Activated T-cell treated with anti-CD3 and anti-CD28 coated beads, Interleukin-2, amount 50 U/mL, for 1 hour (primary cell): ENCODE results near the gene IL18R1.

Experiments
- DNase-seq: peaks from one replicate; pipeline ENCODE4 v3.0.0-alpha.2; 2020

IL18R1 gene, protein sequence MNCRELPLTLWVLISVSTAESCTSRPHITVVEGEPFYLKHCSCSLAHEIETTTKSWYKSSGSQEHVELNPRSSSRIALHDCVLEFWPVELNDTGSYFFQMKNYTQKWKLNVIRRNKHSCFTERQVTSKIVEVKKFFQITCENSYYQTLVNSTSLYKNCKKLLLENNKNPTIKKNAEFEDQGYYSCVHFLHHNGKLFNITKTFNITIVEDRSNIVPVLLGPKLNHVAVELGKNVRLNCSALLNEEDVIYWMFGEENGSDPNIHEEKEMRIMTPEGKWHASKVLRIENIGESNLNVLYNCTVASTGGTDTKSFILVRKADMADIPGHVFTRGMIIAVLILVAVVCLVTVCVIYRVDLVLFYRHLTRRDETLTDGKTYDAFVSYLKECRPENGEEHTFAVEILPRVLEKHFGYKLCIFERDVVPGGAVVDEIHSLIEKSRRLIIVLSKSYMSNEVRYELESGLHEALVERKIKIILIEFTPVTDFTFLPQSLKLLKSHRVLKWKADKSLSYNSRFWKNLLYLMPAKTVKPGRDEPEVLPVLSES

DNA sequence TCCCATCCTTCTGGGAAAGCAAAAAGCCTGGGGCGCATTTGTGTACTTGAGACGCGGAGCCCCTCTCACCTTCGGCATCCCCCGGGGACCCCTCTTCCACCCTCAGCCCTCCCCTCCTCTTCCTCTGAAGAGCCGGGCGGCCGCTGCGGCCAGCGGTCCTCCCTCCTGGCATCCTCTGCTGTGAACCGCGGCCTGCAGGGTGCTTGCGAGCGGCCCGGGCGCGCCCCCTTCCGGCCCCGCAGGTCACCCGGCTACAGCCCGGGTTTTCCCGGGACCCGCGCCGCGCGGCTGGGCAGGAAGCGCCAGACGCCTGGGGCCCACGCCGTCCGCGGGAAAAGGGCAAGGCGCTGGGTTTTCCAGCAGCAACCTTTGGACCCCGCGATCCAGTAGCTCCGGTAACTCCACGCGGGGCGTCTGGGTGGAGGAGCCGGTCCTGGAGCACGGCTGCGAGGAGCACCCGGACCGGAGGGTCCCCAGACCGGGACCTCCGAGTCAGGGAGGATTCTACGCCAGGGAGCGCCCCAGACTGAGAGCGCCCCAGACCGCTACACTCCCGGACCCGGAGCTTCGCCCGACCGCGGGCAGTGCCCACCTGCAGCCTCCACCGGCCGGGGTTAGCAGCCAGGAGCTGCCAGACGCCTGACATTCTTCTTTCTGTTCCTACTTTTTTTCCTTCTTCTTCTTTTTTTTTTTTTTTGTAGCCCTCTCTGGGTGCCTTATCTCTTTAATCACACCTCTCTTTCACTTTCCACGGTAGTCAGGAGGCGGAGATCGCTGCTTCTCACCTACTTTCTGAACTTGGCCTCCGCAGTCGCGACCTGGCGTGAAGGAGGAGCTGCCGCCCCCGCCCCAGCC, at the start of gene IL18R1:
Gene IL18R1, plus strand, starts transcription at position 271 of the 855 bp plus-strand sequence. CDS start 6,865 bp downstream, outside the sequence.
- DNase-seq = peak; percentile 74

DNA sequence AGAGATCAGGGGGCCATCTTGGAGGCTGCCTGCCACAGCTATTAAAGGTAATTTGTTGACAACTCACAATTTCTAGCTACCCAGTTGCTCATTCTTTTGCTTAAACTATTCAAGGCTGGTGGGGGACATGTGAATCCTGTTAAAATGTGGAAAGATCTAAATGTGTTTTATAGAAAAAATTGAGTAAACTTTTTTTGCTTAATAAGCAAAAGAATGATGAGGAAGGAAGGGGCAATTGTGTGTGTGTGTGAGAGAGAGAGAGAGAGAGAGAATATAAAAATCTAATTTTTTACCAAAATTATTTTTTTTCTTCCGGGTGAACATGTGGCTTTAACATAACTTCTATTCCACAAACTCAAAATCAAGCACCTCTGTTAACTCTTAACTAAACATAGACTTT, 49.5 kb upstream of the IL18R1 start:
- DNase-seq = no peak

- no peak for DNase-seq
Observed at GRCh38 chr2:102310964-102311640, 44.5 kb upstream of the IL18R1 start, which contains the start of gene IL1RL1. Gene IL1RL1, plus strand, starts transcription at chr2:102311563. Its CDS starts 26,702 bp downstream, at chr2:102338265.

DNA sequence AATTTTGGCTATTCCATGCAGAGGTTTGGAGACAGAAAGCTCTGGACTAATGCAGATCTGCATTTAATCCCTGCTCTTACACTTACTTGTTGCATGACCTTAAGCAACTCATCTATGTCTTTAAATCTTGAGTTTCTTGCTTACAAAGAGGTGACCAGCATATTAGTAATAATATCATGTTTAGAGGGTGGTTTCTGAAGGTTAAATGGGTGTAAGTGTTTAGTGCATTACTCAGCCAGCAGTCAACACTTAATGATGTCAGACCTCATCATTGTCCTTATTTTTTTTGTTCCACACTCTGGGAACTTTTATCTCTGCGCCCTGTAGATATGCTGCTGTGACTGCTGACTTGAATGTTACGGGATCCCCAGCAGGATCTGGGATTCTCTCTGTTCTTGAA, 42.6 kb upstream of the IL18R1 start:
- DNase-seq = no peak

DNA sequence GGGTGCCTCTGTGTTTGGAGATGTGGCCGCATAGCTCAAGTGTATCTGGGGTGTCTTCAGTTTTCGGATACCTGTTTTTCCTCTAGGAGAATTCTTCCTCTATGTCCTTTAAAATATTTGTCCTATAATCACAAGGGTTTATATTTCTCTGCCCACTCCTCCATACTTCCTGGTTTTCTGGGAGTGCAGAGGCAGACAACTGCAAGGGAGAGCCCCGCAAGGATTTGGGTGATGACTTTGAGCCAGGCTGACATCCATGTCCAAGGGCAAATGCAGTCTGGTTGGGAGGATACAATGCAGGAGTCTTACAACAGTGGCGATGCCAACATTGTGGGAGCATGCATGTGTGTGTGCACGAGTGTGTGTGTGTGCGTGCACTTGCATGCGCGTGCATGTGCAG, 42.1 kb upstream of the IL18R1 start:
- DNase-seq = no peak

DNA sequence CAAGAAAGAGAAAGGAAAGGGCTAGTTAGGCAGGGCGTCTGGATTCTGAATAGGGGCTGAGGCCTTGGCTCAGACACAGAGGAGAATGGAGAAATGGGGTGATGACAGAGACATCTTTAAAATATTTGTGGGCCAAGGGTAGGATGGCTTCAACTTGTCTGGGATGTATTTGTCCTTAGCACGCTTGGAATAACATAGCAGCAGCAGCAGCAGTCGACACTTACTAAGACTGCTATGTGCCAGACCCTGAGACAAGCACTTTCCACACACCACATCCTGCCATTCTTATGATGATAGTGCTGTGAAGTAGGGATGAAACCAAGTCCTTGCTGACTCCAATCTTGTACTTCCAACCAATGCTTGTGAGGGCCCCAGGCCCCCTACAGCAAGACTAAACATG, 41.6 kb upstream of the IL18R1 start:
- DNase-seq = no peak

DNA sequence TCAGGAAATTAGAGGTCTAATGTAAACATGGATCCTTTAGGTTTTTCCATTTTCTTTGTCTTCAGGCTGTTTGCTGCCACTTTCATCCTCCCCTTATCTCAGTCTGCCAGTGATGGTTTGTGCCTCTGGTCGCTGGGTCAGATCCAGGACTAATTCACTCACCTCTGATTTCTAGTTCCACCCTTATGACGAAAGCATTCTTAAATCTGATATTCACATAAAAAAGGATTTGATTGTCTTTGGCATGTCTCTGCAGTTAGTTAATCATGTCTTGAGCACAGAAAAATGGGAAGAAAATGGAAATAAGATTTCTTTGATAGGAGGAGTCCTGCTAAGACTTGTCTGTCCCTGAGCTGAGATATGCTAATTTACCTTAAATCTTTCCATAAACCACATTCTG, 39.7 kb upstream of the IL18R1 start:
- no peak for DNase-seq

DNA sequence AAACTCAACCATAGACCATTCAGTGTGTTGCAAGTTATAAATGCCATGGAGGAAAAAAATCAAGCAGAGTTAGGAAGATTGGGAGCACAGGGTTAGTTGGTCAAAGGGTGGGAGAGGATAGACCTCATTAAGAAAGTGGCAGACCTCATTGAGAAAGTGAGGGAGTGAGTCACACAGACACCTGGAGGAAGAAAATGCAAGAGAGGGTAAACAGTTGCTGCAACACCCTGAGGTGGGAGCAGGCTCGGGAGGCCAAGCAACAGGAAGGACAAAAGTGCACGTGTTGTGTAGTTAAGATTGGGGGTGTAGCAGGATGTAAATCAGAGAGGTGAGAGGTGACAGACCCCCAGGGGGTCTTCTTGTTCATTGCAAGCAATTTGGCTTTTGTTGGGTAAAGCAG, 37.9 kb upstream of the IL18R1 start:
- no peak for DNase-seq

DNA sequence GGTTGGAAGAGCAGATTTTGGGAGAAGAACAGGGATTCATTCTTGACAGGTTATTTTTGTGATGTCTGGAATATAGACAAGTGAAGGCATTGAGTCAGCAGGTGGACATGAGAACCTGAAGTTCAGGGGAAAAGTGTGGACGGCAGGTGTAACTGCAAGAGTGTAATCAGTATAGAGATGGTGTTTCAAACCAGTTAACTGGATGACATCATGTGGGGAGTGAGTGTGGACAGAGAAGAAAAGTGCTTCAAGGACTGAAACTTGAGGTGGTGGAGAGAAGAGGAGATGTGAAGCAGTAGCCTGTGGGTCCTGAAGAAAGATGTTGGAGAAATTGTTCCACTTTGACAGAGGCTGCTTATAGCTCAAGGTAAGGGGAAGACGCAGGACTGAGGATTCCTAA, 37.2 kb upstream of the IL18R1 start:
- DNase-seq = no peak

DNA sequence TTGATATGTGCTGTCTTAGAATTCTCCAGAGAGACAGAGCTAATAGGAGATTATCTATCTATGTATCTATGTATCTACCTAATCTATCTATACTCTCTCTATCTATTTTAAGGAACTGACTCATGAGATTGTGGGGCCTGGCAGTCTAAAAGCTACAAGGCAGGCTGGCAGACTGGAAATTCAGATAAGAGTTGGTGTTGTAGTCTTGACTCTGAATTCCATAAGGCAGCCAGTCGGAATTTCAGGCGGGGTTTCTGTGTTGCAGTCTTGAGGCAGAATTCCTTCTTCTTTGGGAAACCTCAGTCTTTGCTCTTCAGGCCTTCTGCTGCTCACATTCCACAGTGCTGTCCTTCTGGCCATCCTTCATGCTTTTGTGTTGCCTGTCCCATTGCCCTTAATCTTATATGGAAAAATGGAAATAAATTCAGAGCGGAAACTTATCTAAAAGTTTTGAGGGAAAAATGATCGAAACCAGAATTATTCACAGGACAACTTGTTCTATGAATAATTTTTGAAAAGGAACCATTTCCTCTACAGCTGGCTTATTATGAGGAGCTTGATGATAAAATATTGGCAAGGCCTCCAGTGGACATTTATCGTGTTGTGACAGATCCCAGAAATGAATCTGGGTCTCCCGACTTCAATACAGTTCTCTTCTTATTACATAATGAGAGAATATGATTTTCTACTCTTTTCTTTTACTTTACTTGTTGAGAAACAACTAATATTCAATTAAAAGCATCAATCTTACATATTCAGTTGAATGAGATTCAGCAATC, 33.5 kb upstream of the IL18R1 start:
- no peak for DNase-seq

DNA sequence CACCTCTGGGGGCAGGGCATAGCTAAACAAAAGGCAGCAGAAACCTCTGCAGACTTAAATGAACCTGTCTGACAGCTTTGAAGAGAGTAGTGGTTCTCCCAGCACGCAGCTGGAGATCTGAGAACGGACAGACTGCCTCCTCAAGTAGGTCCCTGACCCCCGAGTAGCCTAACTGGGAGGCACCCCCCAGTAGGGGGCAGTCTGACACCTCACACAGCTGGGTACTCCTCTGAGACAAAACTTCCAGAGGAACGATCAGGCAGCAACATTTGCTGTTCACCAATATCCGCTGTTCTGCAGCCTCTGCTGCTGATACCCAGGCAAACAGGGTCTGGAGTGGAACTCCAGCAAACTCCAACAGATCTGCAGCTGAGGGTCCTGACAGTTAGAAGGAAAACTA, 30.7 kb upstream of the IL18R1 start:
- DNase-seq = peak; percentile 26

DNA sequence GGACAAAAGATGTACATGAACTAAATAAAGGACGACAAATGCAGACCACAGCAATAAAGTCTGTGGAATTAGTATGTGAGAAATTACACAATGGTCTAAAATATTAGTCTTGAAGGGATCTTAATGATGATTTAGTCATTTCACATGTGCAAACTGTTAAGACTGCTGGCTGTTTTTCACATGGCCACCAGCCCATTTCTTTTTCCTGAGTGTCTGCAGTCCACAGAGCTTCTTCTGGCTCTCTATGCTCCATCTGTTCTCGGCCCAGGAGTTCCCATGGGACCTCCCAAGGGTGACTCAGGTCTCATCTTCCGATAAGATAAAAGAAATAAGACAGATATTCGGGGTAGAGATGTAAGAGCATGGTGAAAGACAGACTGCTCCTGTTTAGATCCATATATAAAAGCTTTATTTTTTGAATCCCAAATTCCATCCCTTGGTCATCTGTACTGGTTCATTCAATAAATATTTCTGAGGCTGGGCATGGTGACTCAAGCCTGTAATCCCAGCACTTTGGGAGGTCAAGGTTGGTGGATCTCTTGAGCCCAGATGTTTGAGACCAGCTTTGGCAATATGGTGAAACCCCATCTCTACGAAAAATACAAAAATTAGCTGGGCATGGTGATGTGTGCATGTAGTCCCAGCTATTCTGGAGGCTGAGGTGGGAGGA, 24.1 kb upstream of the IL18R1 start:
- no peak for DNase-seq

DNA sequence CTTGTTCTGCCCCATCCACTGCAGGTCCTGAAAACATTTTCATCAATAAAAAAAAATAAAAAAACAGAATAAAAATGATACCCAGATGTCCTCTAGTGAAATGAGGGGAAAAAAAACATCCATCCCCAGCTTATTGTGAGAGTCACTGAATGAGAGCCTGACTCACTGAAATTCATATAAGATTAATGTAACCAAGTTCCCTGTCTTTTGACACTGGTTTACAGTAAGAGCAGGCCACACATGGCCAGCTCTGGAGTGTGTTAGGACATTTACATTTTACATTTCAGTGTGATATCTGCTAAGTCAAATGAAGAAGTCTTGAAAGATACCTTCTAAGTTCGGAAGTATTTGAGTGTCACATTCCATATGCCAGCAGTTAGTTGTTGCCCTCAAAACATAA, 21.1 kb upstream of the IL18R1 start:
- DNase-seq = no peak

- no peak for DNase-seq
Observed at GRCh38 chr2:102335871-102336366, 19.7 kb upstream of the IL18R1 start.

DNA sequence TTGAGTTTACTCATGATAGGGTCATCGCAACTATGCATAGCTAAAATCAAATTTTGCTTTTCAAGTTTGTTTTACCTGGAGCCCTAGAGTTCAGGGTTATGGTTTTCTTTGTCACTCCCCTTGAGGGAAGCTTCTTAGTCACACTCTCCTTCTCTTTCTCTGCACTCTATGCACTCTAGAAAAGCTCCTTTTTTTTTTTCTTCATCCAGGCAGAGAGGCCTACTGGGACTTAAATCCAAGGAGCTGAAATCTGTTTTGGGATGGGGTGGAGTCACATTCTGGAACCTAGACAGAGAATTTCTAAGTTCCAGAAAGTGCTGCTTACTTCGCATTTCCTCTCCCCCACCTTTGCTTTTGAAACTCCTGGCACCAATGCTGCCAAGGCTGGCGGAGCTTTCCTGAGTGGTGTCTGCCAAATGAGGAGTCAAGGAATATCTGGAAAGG, 19.1 kb upstream of the IL18R1 start:
- no peak for DNase-seq

- no peak for DNase-seq
Observed at GRCh38 chr2:102337012-102337411, 18.6 kb upstream of the IL18R1 start.

DNA sequence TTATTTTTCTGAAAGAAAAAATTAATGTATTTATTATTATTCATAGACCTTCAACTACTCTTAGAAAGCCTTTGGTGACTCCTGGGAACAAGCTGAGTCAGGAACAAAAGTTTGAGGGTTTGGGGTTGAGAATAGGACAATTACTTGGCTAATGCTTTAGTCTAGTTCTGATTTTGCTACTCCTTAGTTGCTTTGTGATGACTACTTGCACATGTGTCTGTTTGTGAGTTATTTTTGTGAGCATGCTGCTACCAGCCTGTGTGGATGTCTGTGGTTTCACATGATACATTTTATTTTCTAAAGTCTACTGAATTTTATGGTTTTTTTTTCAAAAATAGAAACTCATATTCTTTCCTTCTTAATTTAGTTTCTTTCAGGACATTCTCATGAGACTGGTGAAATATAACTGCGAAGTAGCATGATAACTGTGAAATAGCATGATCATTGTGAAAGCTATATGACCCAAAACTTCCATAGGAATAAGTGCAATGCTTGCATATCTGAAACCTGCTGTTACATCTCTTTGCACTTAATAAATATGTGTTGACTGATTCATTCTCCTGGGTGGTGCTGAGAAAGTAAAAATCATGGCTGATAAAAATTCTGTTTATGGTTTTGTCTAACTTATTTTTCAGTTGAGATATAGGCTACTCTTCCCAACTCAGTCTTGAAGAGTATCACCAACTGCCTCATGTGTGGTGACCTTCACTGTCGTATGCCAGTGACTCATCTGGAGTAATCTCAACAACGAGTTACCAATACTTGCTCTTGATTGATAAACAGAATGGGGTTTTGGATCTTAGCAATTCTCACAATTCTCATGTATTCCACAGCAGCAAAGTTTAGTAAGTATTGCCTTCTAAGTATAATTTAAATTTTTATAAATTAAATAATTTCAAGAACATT, 17.9 kb upstream of the IL18R1 start:
- no peak for DNase-seq

GRCh38 chr2:102340778-102341177, 14.8 kb upstream of the IL18R1 start:
- DNase-seq = no peak

GRCh38 chr2:102342888-102343287, 12.7 kb upstream of the IL18R1 start:
- DNase-seq = no peak

DNA sequence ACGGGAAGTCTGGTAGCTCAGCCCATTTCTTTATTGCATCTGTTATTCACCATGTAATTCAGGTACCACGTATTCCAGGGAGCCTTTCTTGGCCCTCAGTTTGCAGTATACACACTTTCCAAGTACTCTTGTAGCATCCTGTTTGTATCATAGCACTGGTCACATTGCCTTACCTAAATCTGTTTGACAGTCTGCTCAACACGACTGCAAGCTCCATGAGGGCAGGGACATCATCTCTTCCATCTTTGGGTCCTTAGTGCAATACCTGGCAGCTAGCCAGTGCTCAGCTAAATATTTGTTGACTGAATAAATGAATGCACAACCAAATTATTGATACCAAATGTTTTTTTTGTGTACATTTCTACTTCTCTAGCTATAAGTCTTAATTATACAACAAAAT, 11.2 kb upstream of the IL18R1 start:
- no peak for DNase-seq
